CD4-positive, alpha-beta T cell treated with Interleukin-4 for 1 hour (primary cell): ENCODE measurements around the gene EDN2.

Experiments used
- DNase-seq, 2 donors: peaks; one replicate each; pipeline ENCODE4 v3.0.0-alpha.2; 2020 to 2022

Gene EDN2

GRCh38 chr1:41497461-41498030 lies 13.1 kb upstream of the EDN2 start:
- no peak for DNase-seq

- DNase-seq, result no peak
Observed at GRCh38 chr1:41497056-41497440, 12.6 kb upstream of the EDN2 start.

GRCh38 chr1:41496080-41497055 lies 11.9 kb upstream of the EDN2 start:
- DNase-seq, result no peak

GRCh38 chr1:41495210-41495948 lies 10.9 kb upstream of the EDN2 start:
- DNase-seq, result no peak

- no peak for DNase-seq
Observed at GRCh38 chr1:41494351-41495209, 10.1 kb upstream of the EDN2 start.

GRCh38 chr1:41493626-41494350 lies 9.3 kb upstream of the EDN2 start:
- no peak for DNase-seq

- DNase-seq, result no peak
Observed at GRCh38 chr1:41493117-41493536, 8.6 kb upstream of the EDN2 start.

GRCh38 chr1:41492341-41492848 lies 7.9 kb upstream of the EDN2 start:
- peak in 1 of 2 donors; percentile 18 for DNase-seq

GRCh38 chr1:41490911-41491310 lies 6.4 kb upstream of the EDN2 start:
- no peak for DNase-seq

- no peak for DNase-seq
Observed at GRCh38 chr1:41489561-41489960, 5.1 kb upstream of the EDN2 start.

- DNase-seq, result no peak
Observed at GRCh38 chr1:41488040-41488951, 3.8 kb upstream of the EDN2 start.

- DNase-seq, result no peak
Observed at GRCh38 chr1:41487126-41488039, 2.9 kb upstream of the EDN2 start.

- no peak for DNase-seq
Observed at GRCh38 chr1:41486371-41487125, 2.1 kb upstream of the EDN2 start.

- no peak for DNase-seq
Observed at GRCh38 chr1:41486053-41486370, 1.5 kb upstream of the EDN2 start.

- no peak for DNase-seq
Observed at GRCh38 chr1:41485605-41486004, 1.1 kb upstream of the EDN2 start.

GRCh38 chr1:41483960-41484401 lies 502 bp downstream of the EDN2 start:
- DNase-seq, result no peak

- no peak for DNase-seq
Observed at GRCh38 chr1:41483001-41483850, 1.3 kb downstream of the EDN2 start.
